K562 (cell line): Measurements from ENCODE around the gene COL26A1. TPM values are rescaled to one million over a fixed set of nuclear protein-coding genes. Genes with fewer than 3 reads are reported as not detected.

ENCODE experiments used
- ATAC-seq: fragments of 200-7000 bp; cut with Tn5 transposase; 3 replicates; pipeline ENCODE4 v1.9.1; 2020; ENCODE audit warnings: moderate library complexity
- BruUV-seq: library from RNA; stranded (reverse); fragments of 400-500 nt; replicated peaks from 2 replicates; lab custom pipeline; 2021; lab: Mats Ljungman, UMichigan
- CTCF ChIA-PET: fragments of 300-600 bp; formaldehyde crosslinking; extraction: SDS; loops from one replicate; lab custom pipeline; 2021; ENCODE audit warnings: low intra/inter-chr PET ratio; lab: Yijun Ruan, JAX
- POLR2A ChIA-PET: fragments of 300-600, 350-650 bp; sonication (Branson Sonifier 250); formaldehyde crosslinking; extraction: SDS; loops from one replicate; lab custom pipeline; 2021; ENCODE audit warnings: antibody characterized with exemption, inconsistent platforms; lab: Yijun Ruan, JAX
- DNase-seq, 4 experiments: peaks; one replicate each; pipeline versions ENCODE4 v3.0.0 to v3.0.0-alpha.2; 2011 to 2018; ENCODE audit warnings: low spot score in 3 of 4, mixed read lengths in 3 of 4; ENCODE audit errors: extremely low read depth in 1 of 4
- FAIRE-seq: peaks from 2 replicates; lab custom pipeline; 2011; peaks lifted over from hg19 to GRCh38; lab: Jason Lieb, UNC
- H2AFZ ChIP-seq: 2 replicates; pipeline ENCODE4 v1.6.0; 2011; ENCODE audit warnings: low read depth, low read length, control low read depth, inconsistent platforms
- H3K27ac ChIP-seq: fragments of 200-600 bp; 3 replicates; pipeline ENCODE4 v1.8.0; 2011; ENCODE audit warnings: low read depth, mild to moderate bottlenecking, control low read depth, inconsistent platforms, low read length, moderate library complexity, mixed read lengths; ENCODE audit errors: extremely low read depth
- H3K27me3 ChIP-seq, 2 experiments: fragments of 300-600 bp in 1 of 2; 2 replicates in 1 of 2; 3 replicates in 1 of 2; pipeline versions ENCODE4 v1.6.0 to v1.8.0; 2011; ENCODE audit warnings: inconsistent platforms in 2 of 2, low read length in 2 of 2, mild to moderate bottlenecking in 1 of 2, mixed read lengths in 1 of 2, moderate library complexity in 1 of 2; ENCODE audit not compliant: control insufficient read depth in 2 of 2, insufficient read depth in 2 of 2
- H3K36me3 ChIP-seq: fragments of 300-600 bp; 3 replicates; pipeline ENCODE4 v1.8.0; 2011; ENCODE audit warnings: mild to moderate bottlenecking, low read length, inconsistent platforms; ENCODE audit not compliant: control insufficient read depth, insufficient read depth
- H3K4me1 ChIP-seq, 2 experiments: fragments of 200-600 bp in 1 of 2; replicated peaks in 1 of 2; 2 replicates in 1 of 2; 3 replicates in 1 of 2; pipeline versions ENCODE4 v1.5.1 to v1.8.0; 2011; ENCODE audit warnings: inconsistent platforms in 2 of 2, low read length in 2 of 2, mild to moderate bottlenecking in 1 of 2, mixed read lengths in 1 of 2, moderate library complexity in 1 of 2; ENCODE audit not compliant: control insufficient read depth in 2 of 2, insufficient read depth in 2 of 2
- H3K4me2 ChIP-seq: 2 replicates; pipeline ENCODE4 v1.6.1; 2011; ENCODE audit warnings: low read length, control low read depth, inconsistent platforms, mixed read lengths; ENCODE audit not compliant: insufficient read depth
- H3K4me3 ChIP-seq: fragments of 200-600 bp; sonication (generic), shearing (Covaris generic); 2 replicates; pipeline ENCODE4 v1.5.1; 2016; ENCODE audit warnings: control low read depth, inconsistent platforms
- H3K79me2 ChIP-seq: fragments of 200-600 bp; 3 replicates; pipeline ENCODE4 v1.8.0; 2011; ENCODE audit warnings: low read length, inconsistent platforms; ENCODE audit not compliant: control insufficient read depth, insufficient read depth
- H3K9ac ChIP-seq, 2 experiments: 2 replicates each; pipeline versions ENCODE4 v1.6.0 to v1.6.1; 2011; ENCODE audit warnings: low read depth in 2 of 2, low read length in 2 of 2, control low read depth in 1 of 2, inconsistent platforms in 1 of 2, mild to moderate bottlenecking in 1 of 2, mixed read lengths in 1 of 2; ENCODE audit not compliant: insufficient read depth in 1 of 2
- H3K9me1 ChIP-seq: one replicate; pipeline ENCODE4 v1.6.0; 2011; ENCODE audit warnings: inconsistent platforms, mild to moderate bottlenecking, low read length, moderate library complexity; ENCODE audit not compliant: control insufficient read depth, insufficient read depth
- H3K9me3 ChIP-seq: replicated peaks from 2 replicates; pipeline ENCODE4 v1.5.1; 2011; ENCODE audit warnings: low read depth, low read length, inconsistent platforms; ENCODE audit not compliant: control insufficient read depth, insufficient read depth
- H4K20me1 ChIP-seq: replicated peaks from 2 replicates; pipeline ENCODE4 v1.6.1; 2011; ENCODE audit warnings: low read length, inconsistent platforms, mixed read lengths; ENCODE audit not compliant: control insufficient read depth, insufficient read depth
- DMBX1 ChIP-seq: fragments of 250-450 bp; sonication (Bioruptor Pico); IDR thresholded peaks from 2 replicates; pipeline ENCODE4 v1.8.0; 2022; ENCODE audit warnings: inconsistent platforms, mild to moderate bottlenecking, moderate library complexity, borderline replicate concordance
- GATA2 ChIP-seq: sonication (generic); formaldehyde crosslinking; IDR thresholded peaks from 2 replicates; pipeline ENCODE4 v1.4.0; 2020; ENCODE audit warnings: mild to moderate bottlenecking, missing genetic modification reagents
- MIER1 ChIP-seq: fragments of 450-650 bp; IDR thresholded peaks from 2 replicates; pipeline ENCODE4 v1.6.1; 2016; ENCODE audit warnings: antibody characterized with exemption, mild to moderate bottlenecking, low read depth
- MXI1 ChIP-seq: IDR thresholded peaks from 2 replicates; pipeline ENCODE4 v1.6.1; 2011; ENCODE audit warnings: low read depth, mild to moderate bottlenecking, improper control_type of control experiment, low read length
- RBM25 ChIP-seq: fragments of 200-400 bp; formaldehyde crosslinking; IDR thresholded peaks from 2 replicates; pipeline ENCODE4 v1.6.1; 2018; ENCODE audit warnings: low read length, low read depth, moderate library complexity; ENCODE audit not compliant: severe bottlenecking
- RFX1 ChIP-seq: fragments of 450-650 bp; IDR thresholded peaks from 2 replicates; pipeline ENCODE4 v1.6.1; 2016; ENCODE audit warnings: mild to moderate bottlenecking, moderate library complexity
- SMARCC2 ChIP-seq: fragments of 450-650 bp; IDR thresholded peaks from 2 replicates; pipeline ENCODE4 v1.6.1; 2017; ENCODE audit warnings: antibody characterized with exemption, moderate library complexity, mild to moderate bottlenecking, low read depth
- ZNF146 ChIP-seq: IDR thresholded peaks from one replicate; pipeline ENCODE4 v1.6.1; 2018; ENCODE audit warnings: missing compliant biosample characterization; ENCODE audit not compliant: unreplicated experiment
- ZNF274 ChIP-seq: IDR thresholded peaks from 2 replicates; pipeline ENCODE4 v1.6.1; 2011; ENCODE audit warnings: low read depth, mild to moderate bottlenecking, low read length, moderate library complexity, borderline replicate concordance
- ZNF431 ChIP-seq: sonication (generic); formaldehyde crosslinking; IDR thresholded peaks from 2 replicates; pipeline ENCODE4 v1.8.0; 2022; ENCODE audit warnings: mild to moderate bottlenecking, missing genetic modification reagents
- WGBS: fragments of 100-300 bp; shearing (Covaris generic); methylation state at CpG from one replicate; pipeline ENCODE4 v1.1.6; 2016; ENCODE audit warnings: low coverage, mixed read lengths; ENCODE audit not compliant: insufficient coverage; ENCODE audit errors: missing lambda C conversion rate; 5-methylcytosine and 5-hydroxymethylcytosine counted together
- in situ Hi-C: fragments of 300-500 bp; cut with MboI; formaldehyde crosslinking; loops from 4 replicates; pipeline ENCODE4 v1.15.0; 2018; ENCODE audit warnings: inconsistent platforms, mixed read lengths
- intact Hi-C: fragments of 100-400 bp; cut with micrococcal nuclease; formaldehyde crosslinking; loops from 2 replicates; pipeline ENCODE4 v1.14.2; 2022
- polyA plus RNA-seq, 8 experiments: library from polyadenylated mRNA; depleted of rRNA in 4 of 8; stranded (reverse) in 5 of 8; unstranded in 3 of 8; fragments of >200 nt; fragmentation: Nextera tagmentation in 2 of 8; fragmentation: Illumina TruSeq in 1 of 8; extraction: Ambion mirVana in 2 of 8; extraction: Trizol in 1 of 8; gene quantifications; 2 replicates each; pipeline versions ENCODE4 v1.2.1 to v1.2.3, GENCODE V29; 2011 to 2014; ENCODE audit warnings: inconsistent platforms in 1 of 8, missing spikeins in 1 of 8
- total RNA-seq, 7 experiments: library from RNA; depleted of rRNA in 6 of 7; stranded (reverse); fragments of >200 nt in 6 of 7; fragmentation: Illumina TruSeq in 2 of 7; extraction: Trizol in 2 of 7; gene quantifications; 2 replicates each; pipeline versions ENCODE4 v1.2.1 to v1.2.3, GENCODE V29; 2011 to 2021; ENCODE audit warnings: low replicate concordance in 1 of 7

The COL26A1 gene
- total and polyA plus RNA-seq, 9 of the 15 experiments (the other 6 are each of a cell fraction or from before 2014, with no cell fraction given) = 0.04 to 0.39 (median 0.07) TPM; not detected in 5

- H3K4me1 ChIP-seq = peaks cover 0 to 10% of the 10 kb centered on the region in 2 experiments; a peak in 2 of 5 replicates
- peaks cover 5 to 51% of the 10 kb centered on the region in 2 experiments; a peak in 4 of 5 replicates for H3K27me3 ChIP-seq
- H3K4me2 ChIP-seq = no peak overlapping the region
- POLR2A ChIA-PET = no interaction called here
- peak; percentile 50 for TF ChIP-seq RBM25
- no peak for TF ChIP-seq GATA2 (CRISPR knock-in tag)
- H4K20me1 ChIP-seq = no peaks in the 10 kb centered on the region; the same call in 1 of the 2 replicates
- intact Hi-C loops = no loop called here
- no peak overlapping the region for H3K9ac ChIP-seq
- no peaks in the 10 kb centered on the region for H3K9me1 ChIP-seq
- no TSS peak for BruUV-seq
- no peak overlapping the region for H3K27ac ChIP-seq
- CTCF ChIA-PET = no interaction called here
- no peaks in the 10 kb centered on the region for H3K79me2 ChIP-seq
- no peak for ATAC-seq
- no peaks in the 10 kb centered on the region for H3K9me3 ChIP-seq
- peak in 1 of 4 experiments; percentile 8 for DNase-seq
- FAIRE-seq = no peak
- in situ Hi-C loops = no loop called here
- WGBS = 16% methylated on average over 8 of the region's 8 CpGs
- no peak overlapping the region for H3K4me3 ChIP-seq
- no peak overlapping the region for H2AFZ ChIP-seq
- H3K36me3 ChIP-seq = no peaks in the 10 kb centered on the region
Measured at GRCh38 chr7:101565601-101566209, 203.0 kb downstream of the COL26A1 start.

DNA sequence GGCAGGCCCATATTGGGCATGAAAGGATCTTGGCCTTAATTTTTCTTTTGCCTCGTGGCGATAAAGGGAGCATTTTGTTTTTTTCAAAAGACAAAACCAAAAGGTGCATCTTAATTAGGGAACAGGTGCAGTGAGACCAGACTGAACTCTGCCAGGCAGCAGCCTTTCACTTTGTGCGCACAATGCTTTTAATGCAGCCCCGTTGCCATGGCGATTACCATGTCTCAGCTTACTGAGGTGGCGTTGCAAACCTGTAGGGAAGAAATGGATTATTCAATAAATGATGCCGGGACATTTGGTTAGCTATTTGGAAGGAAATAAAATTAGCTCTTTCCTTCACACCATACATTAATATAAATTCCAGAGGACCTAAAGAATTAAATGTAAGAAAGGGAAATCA is 204.6 kb downstream of the COL26A1 start:
- CTCF ChIA-PET = no interaction called here
- no peak for ATAC-seq
- no peak for FAIRE-seq

More for the DNA sequence above, 204.6 kb downstream of the COL26A1 start:
- Histone ChIP-seq H4K20me1 (no peaks in the 10 kb centered on the region; the same call in 1 of the 2 replicates), H3K27me3 (peaks cover 5 to 37% of the 10 kb centered on the region in 2 experiments; a peak in 4 of 5 replicates), H3K27ac (no peak overlapping the region), H3K36me3 (no peaks in the 10 kb centered on the region), H3K4me1 (peaks cover 0 to 10% of the 10 kb centered on the region in 2 experiments; a peak in 2 of 5 replicates), H3K4me2 (no peak overlapping the region), H3K4me3 (no peak overlapping the region), H3K9me3 (no peaks in the 10 kb centered on the region), H3K9me1 (no peaks in the 10 kb centered on the region), H2AFZ (no peak overlapping the region), H3K79me2 (no peaks in the 10 kb centered on the region), H3K9ac (no peak overlapping the region)
- peak in 1 of 4 experiments; percentile 17 for DNase-seq
- in situ Hi-C loops (no loop called here), intact Hi-C loops (no loop called here)
- WGBS = 15% methylated on average over 7 of the region's 7 CpGs
- no TSS peak for BruUV-seq
- TF ChIP-seq MIER1 (no peak), SMARCC2 (no peak), ZNF146 (CRISPR knock-in tag) (no peak), ZNF431 (no peak), MXI1 (no peak), ZNF274 (no peak), DMBX1 (no peak), RFX1 (peak; percentile 59)
- POLR2A ChIA-PET = interaction anchor here (0.7 kb wide), 1 partner anchor 8 kb away, joined by 3 read pairs; no protein-coding TSS in a partner anchor
